ENCODE results near the gene MYLIP.

The MYLIP gene

DNA sequence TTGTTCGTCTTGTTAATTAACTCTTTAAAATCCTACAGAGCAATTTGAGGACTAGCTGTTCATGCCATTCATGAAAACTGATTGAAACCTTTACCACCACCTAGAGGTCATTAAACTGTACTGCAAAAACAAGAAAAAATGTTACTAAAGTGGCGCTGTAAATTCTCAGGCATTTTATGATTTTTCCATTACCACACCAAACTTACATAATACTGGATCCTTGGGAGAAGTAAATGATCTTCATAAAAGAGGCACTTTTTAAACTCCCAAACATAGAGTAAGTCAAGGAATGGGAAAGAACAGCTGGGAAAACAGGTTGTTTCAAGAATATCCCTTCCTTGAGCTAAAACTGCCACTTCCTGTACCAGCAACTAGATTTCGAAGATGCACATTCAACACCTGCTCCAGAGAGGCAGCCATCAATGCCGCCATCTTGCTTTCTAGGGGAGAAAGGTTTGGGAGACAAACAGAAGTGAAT lies 54.3 kb downstream of the MYLIP start:
- Histone ChIP-seq H3K27me3 (no peaks in the 10 kb centered on the region), H3K4me1 (peaks cover 0 to 27% (median 8%) of the 10 kb centered on the region in 4 donors), H3K9me3 (no peaks in the 10 kb centered on the region), H3K4me3 (no peak overlapping the region), H3K27ac (peak overlapping the region; percentile 50 to 55), H3K36me3 (no peaks in the 10 kb centered on the region)
- DNase-seq = no peak
- TF ChIP-seq, protein P1, sequence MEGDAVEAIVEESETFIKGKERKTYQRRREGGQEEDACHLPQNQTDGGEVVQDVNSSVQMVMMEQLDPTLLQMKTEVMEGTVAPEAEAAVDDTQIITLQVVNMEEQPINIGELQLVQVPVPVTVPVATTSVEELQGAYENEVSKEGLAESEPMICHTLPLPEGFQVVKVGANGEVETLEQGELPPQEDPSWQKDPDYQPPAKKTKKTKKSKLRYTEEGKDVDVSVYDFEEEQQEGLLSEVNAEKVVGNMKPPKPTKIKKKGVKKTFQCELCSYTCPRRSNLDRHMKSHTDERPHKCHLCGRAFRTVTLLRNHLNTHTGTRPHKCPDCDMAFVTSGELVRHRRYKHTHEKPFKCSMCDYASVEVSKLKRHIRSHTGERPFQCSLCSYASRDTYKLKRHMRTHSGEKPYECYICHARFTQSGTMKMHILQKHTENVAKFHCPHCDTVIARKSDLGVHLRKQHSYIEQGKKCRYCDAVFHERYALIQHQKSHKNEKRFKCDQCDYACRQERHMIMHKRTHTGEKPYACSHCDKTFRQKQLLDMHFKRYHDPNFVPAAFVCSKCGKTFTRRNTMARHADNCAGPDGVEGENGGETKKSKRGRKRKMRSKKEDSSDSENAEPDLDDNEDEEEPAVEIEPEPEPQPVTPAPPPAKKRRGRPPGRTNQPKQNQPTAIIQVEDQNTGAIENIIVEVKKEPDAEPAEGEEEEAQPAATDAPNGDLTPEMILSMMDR (IDR thresholded peaks at IDR 0.05) = peak; percentile 71 to 75
- intact Hi-C loops (cut with DNase I; ENCODE audit: low total_unique reads) = no loop called here

DNA sequence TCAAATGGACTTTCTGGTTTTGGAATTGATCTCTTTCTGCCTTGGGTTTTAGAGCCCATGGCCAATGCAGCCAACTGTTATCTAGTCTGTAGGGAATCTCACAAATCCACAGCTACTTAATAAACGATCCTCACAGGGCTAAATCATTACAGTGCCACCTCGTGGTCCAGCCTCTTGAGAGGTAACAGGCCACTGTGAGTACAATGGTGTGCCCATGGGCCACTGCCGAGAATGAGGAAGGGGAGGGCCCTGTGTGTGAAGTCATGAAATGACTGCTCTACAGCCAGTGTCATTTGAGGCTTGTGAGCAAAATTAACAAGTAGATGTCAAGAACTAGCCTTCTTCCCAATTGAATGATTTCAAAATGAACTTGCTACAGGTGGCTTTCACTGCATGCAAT lies 55.2 kb downstream of the MYLIP start:
- Histone ChIP-seq H3K9me3 (no peaks in the 10 kb centered on the region), H3K4me3 (no peak overlapping the region), H3K4me1 (peaks cover 0 to 36% (median 13%) of the 10 kb centered on the region in 4 donors), H3K27me3 (no peaks in the 10 kb centered on the region), H3K36me3 (no peaks in the 10 kb centered on the region), H3K27ac (peak overlapping the region; percentile 50 to 55)
- intact Hi-C loops (cut with DNase I; ENCODE audit: low total_unique reads) = no loop called here
- peak in 1 of 2 donors; percentile 28 for DNase-seq
- TF ChIP-seq, protein P1 (IDR thresholded peaks at IDR 0.05) = no peak

DNA sequence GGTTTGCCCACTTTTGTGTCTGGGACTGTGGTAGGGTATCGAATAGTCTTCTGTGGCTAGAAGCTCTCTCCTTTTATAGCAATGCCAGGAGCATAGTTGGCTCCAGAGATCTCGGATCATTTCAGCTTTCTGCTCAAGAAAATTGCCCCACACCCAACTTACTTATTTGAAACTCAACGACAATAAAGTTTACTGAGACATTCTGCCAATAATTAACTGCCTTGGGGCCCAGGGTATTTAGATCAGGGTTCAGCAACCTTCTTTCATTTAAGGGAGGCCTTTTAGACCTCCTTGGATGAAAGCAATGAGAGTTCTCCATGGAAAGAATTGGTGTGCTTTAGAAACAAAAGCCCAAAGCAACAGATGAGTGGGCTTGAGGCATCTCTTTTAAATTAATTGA lies 55.7 kb downstream of the MYLIP start:
- no peaks in the 10 kb centered on the region for H3K27me3 ChIP-seq
- TF ChIP-seq, protein P1 (IDR thresholded peaks at IDR 0.05) = no peak
- peaks cover 0 to 40% (median 17%) of the 10 kb centered on the region in 4 donors for H3K4me1 ChIP-seq
- intact Hi-C loops (cut with DNase I; ENCODE audit: low total_unique reads) = no loop called here
- H3K36me3 ChIP-seq = no peaks in the 10 kb centered on the region
- no peak overlapping the region for H3K4me3 ChIP-seq
- DNase-seq = no peak
- H3K27ac ChIP-seq = no peak overlapping the region
- H3K9me3 ChIP-seq = no peaks in the 10 kb centered on the region

DNA sequence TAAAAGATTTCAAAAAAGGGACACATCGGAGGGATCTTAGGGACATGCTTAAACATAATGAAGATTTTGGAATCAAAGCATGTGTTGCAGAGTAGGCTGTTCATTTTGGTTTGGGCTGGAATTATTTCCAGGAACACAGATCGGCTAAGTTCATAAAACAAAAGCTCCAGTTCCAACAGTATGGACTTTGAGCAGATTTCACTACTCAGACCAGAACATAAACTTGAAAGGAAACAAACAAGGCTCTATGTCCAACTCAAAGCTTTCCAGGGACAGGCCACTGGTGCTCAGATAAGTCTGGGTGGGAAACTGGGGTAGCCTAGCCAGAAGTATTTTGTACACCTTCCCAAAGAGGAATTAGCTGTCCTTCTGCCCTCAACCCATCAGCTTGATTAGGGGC lies 58.3 kb downstream of the MYLIP start:
- intact Hi-C loops (cut with DNase I; ENCODE audit: low total_unique reads) = no loop called here

DNA sequence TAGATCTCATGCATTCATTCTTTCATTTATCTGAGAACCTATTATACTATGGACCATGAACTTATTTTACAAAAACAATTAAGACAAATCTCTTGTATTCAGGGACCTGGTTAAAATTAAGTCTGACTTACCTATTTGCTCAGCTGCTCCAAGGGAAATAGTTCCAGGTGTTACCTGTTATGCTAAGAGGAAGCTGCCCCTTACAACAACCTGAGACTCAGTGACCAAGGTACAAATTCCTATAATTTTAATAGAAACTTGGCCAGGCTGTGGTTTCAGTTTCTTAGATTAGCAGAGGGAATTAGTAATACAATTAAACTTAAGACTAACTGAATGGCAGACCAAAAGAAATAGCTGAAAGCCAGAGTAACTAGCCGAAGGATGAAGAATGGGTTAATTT lies 61.3 kb downstream of the MYLIP start:
- no peaks in the 10 kb centered on the region for H3K27me3 ChIP-seq
- H3K4me3 ChIP-seq = no peak overlapping the region
- intact Hi-C loops (cut with DNase I; ENCODE audit: low total_unique reads) = no loop called here
- H3K36me3 ChIP-seq = no peaks in the 10 kb centered on the region
- H3K9me3 ChIP-seq = no peaks in the 10 kb centered on the region
- no peak for DNase-seq
- peaks cover 0 to 51% (median 23%) of the 10 kb centered on the region in 4 donors for H3K4me1 ChIP-seq
- TF ChIP-seq, protein P1 (IDR thresholded peaks at IDR 0.05) = no peak
- H3K27ac ChIP-seq = peak overlapping the region; percentile 44 to 59

More for the DNA sequence above, 58.3 kb downstream of the MYLIP start:
- TF ChIP-seq, protein P1 (IDR thresholded peaks at IDR 0.05) = no peak
- peak overlapping the region; percentile 53 for H3K27ac ChIP-seq
- H3K36me3 ChIP-seq = no peaks in the 10 kb centered on the region
- DNase-seq = no peak
- H3K27me3 ChIP-seq = no peaks in the 10 kb centered on the region
- peaks cover 0 to 64% (median 26%) of the 10 kb centered on the region in 4 donors for H3K4me1 ChIP-seq
- no peak overlapping the region for H3K4me3 ChIP-seq
- no peaks in the 10 kb centered on the region for H3K9me3 ChIP-seq

All from tibial artery (tissue), 4 donors.